Measurements from ENCODE around the gene FMN2. TPM values are rescaled to one million over a fixed set of nuclear protein-coding genes. Genes with fewer than 3 reads are reported as not detected.

The FMN2 gene
- total and polyA plus RNA-seq, 8 donors, result 0.20 to 2.1 (median 1.2) TPM

GRCh38 chr1:240508950-240509349, 417.3 kb downstream of the FMN2 start:
- TF ChIP-seq CTCF (IDR thresholded peaks at IDR 0.05), result no peak
- DNase-seq (no peak), ATAC-seq (no peak)
- Histone ChIP-seq H3K9me3 (no peaks in the 10 kb centered on the region), H3K4me3 (no peak overlapping the region), H3K27ac (no peak overlapping the region), H3K36me3 (no peaks in the 10 kb centered on the region), H3K4me1 (no peaks in the 10 kb centered on the region), H3K27me3 (no peaks in the 10 kb centered on the region)
- intact Hi-C loops (cut with DNase I), result no loop called here

- no peaks in the 10 kb centered on the region for H3K9me3 ChIP-seq
- no peaks in the 10 kb centered on the region for H3K4me1 ChIP-seq
- no peaks in the 10 kb centered on the region for H3K36me3 ChIP-seq
- H3K27me3 ChIP-seq, result no peaks in the 10 kb centered on the region
- DNase-seq (no peak), ATAC-seq (no peak)
- no peak overlapping the region for H3K27ac ChIP-seq
- no peak for TF ChIP-seq CTCF (IDR thresholded peaks at IDR 0.05)
- H3K4me3 ChIP-seq, result no peak overlapping the region
- intact Hi-C loops (cut with DNase I), result no loop called here
Observed at GRCh38 chr1:240511789-240512188, 420.1 kb downstream of the FMN2 start.

GRCh38 chr1:240515505-240515904, 423.8 kb downstream of the FMN2 start:
- no peak overlapping the region for H3K27ac ChIP-seq
- intact Hi-C loops (cut with DNase I), result no loop called here
- no peak overlapping the region for H3K4me3 ChIP-seq
- ATAC-seq (no peak), DNase-seq (no peak)
- TF ChIP-seq CTCF (IDR thresholded peaks at IDR 0.05), result no peak
- H3K27me3 ChIP-seq, result no peaks in the 10 kb centered on the region
- H3K36me3 ChIP-seq, result no peaks in the 10 kb centered on the region
- no peaks in the 10 kb centered on the region for H3K9me3 ChIP-seq
- no peaks in the 10 kb centered on the region for H3K4me1 ChIP-seq

- H3K9me3 ChIP-seq, result no peaks in the 10 kb centered on the region
- no peaks in the 10 kb centered on the region for H3K36me3 ChIP-seq
- ATAC-seq (no peak), DNase-seq (no peak)
- no peaks in the 10 kb centered on the region for H3K4me1 ChIP-seq
- H3K4me3 ChIP-seq, result no peak overlapping the region
- intact Hi-C loops (cut with DNase I), result no loop called here
- no peaks in the 10 kb centered on the region for H3K27me3 ChIP-seq
- no peak for TF ChIP-seq CTCF (IDR thresholded peaks at IDR 0.05)
- H3K27ac ChIP-seq, result no peak overlapping the region
Observed at GRCh38 chr1:240516069-240516468, 424.4 kb downstream of the FMN2 start.

GRCh38 chr1:240517891-240518290, 426.2 kb downstream of the FMN2 start:
- ATAC-seq (no peak), DNase-seq (no peak)
- no peak overlapping the region for H3K4me3 ChIP-seq
- intact Hi-C loops (cut with DNase I), result no loop called here
- H3K9me3 ChIP-seq, result no peaks in the 10 kb centered on the region
- TF ChIP-seq CTCF (IDR thresholded peaks at IDR 0.05), result no peak
- no peaks in the 10 kb centered on the region for H3K27me3 ChIP-seq
- no peak overlapping the region for H3K27ac ChIP-seq
- no peaks in the 10 kb centered on the region for H3K36me3 ChIP-seq
- no peaks in the 10 kb centered on the region for H3K4me1 ChIP-seq

Data from left lung (tissue), 10 donors.